ENCODE data around the gene RGS7. TPM values are rescaled to one million over a fixed set of nuclear protein-coding genes. Genes with fewer than 3 reads are reported as not detected.

The RGS7 gene
- total RNA-seq, 1 donor = 0.36 TPM

GRCh38 chr1:240878631-240879030 lies 478.4 kb downstream of the RGS7 start:
- Histone ChIP-seq H3K4me3 (ENCODE audit: insufficient read depth, low read length) (no peak overlapping the region), H3K27me3 (ENCODE audit: insufficient read depth, low read length) (no peaks in the 10 kb centered on the region), H3K27ac (ENCODE audit: low read depth, low read length) (no peak overlapping the region), H3K4me2 (ENCODE audit: insufficient read depth, low read length) (no peak overlapping the region), H3K36me3 (ENCODE audit: insufficient read depth, low read length) (no peaks in the 10 kb centered on the region), H3K9me3 (ENCODE audit: low read depth, low read length) (no peaks in the 10 kb centered on the region), H2AFZ (ENCODE audit: low read length) (no peak overlapping the region), H3K79me2 (ENCODE audit: insufficient read depth, low read length) (no peaks in the 10 kb centered on the region), H3K4me1 (ENCODE audit: insufficient read depth, low read length) (no peaks in the 10 kb centered on the region), H4K20me1 (ENCODE audit: insufficient read depth, low read length) (no peaks in the 10 kb centered on the region)
- peak; percentile 79 for DNase-seq (ENCODE audit: insufficient read length, low spot score, missing footprints)
- TF ChIP-seq, protein P1, sequence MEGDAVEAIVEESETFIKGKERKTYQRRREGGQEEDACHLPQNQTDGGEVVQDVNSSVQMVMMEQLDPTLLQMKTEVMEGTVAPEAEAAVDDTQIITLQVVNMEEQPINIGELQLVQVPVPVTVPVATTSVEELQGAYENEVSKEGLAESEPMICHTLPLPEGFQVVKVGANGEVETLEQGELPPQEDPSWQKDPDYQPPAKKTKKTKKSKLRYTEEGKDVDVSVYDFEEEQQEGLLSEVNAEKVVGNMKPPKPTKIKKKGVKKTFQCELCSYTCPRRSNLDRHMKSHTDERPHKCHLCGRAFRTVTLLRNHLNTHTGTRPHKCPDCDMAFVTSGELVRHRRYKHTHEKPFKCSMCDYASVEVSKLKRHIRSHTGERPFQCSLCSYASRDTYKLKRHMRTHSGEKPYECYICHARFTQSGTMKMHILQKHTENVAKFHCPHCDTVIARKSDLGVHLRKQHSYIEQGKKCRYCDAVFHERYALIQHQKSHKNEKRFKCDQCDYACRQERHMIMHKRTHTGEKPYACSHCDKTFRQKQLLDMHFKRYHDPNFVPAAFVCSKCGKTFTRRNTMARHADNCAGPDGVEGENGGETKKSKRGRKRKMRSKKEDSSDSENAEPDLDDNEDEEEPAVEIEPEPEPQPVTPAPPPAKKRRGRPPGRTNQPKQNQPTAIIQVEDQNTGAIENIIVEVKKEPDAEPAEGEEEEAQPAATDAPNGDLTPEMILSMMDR (IDR thresholded peaks at IDR 0.05; ENCODE audit: extremely low read depth, low read depth, low read length) = no peak

- no peak for DNase-seq (ENCODE audit: insufficient read length, low spot score, missing footprints)
- TF ChIP-seq, protein P1 (IDR thresholded peaks at IDR 0.05; ENCODE audit: extremely low read depth, low read depth, low read length) = no peak
- Histone ChIP-seq H3K27ac (ENCODE audit: low read depth, low read length) (no peak overlapping the region), H3K36me3 (ENCODE audit: insufficient read depth, low read length) (no peaks in the 10 kb centered on the region), H3K27me3 (ENCODE audit: insufficient read depth, low read length) (no peaks in the 10 kb centered on the region), H4K20me1 (ENCODE audit: insufficient read depth, low read length) (no peaks in the 10 kb centered on the region), H3K4me3 (ENCODE audit: insufficient read depth, low read length) (no peak overlapping the region), H2AFZ (ENCODE audit: low read length) (no peak overlapping the region), H3K9me3 (ENCODE audit: low read depth, low read length) (no peaks in the 10 kb centered on the region), H3K79me2 (ENCODE audit: insufficient read depth, low read length) (no peaks in the 10 kb centered on the region), H3K4me2 (ENCODE audit: insufficient read depth, low read length) (no peak overlapping the region), H3K4me1 (ENCODE audit: insufficient read depth, low read length) (no peaks in the 10 kb centered on the region)
Measured at GRCh38 chr1:240877605-240878004, 479.4 kb downstream of the RGS7 start.

- H3K4me2 ChIP-seq (ENCODE audit: insufficient read depth, low read length) = no peak overlapping the region
- no peak overlapping the region for H3K4me3 ChIP-seq (ENCODE audit: insufficient read depth, low read length)
- no peaks in the 10 kb centered on the region for H3K36me3 ChIP-seq (ENCODE audit: insufficient read depth, low read length)
- no peak overlapping the region for H2AFZ ChIP-seq (ENCODE audit: low read length)
- no peaks in the 10 kb centered on the region for H3K79me2 ChIP-seq (ENCODE audit: insufficient read depth, low read length)
- TF ChIP-seq, protein P1 (IDR thresholded peaks at IDR 0.05; ENCODE audit: extremely low read depth, low read depth, low read length) = no peak
- DNase-seq (ENCODE audit: insufficient read length, low spot score, missing footprints) = no peak
- H3K27ac ChIP-seq (ENCODE audit: low read depth, low read length) = no peak overlapping the region
- H3K27me3 ChIP-seq (ENCODE audit: insufficient read depth, low read length) = no peaks in the 10 kb centered on the region
- no peaks in the 10 kb centered on the region for H3K9me3 ChIP-seq (ENCODE audit: low read depth, low read length)
- H3K4me1 ChIP-seq (ENCODE audit: insufficient read depth, low read length) = no peaks in the 10 kb centered on the region
- H4K20me1 ChIP-seq (ENCODE audit: insufficient read depth, low read length) = no peaks in the 10 kb centered on the region
Measured at GRCh38 chr1:240876071-240876470, 480.9 kb downstream of the RGS7 start.

- Histone ChIP-seq H3K4me3 (ENCODE audit: insufficient read depth, low read length) (no peak overlapping the region), H3K27me3 (ENCODE audit: insufficient read depth, low read length) (no peaks in the 10 kb centered on the region), H3K4me1 (ENCODE audit: insufficient read depth, low read length) (no peaks in the 10 kb centered on the region), H3K9me3 (ENCODE audit: low read depth, low read length) (no peaks in the 10 kb centered on the region), H3K36me3 (ENCODE audit: insufficient read depth, low read length) (no peaks in the 10 kb centered on the region), H3K79me2 (ENCODE audit: insufficient read depth, low read length) (no peaks in the 10 kb centered on the region), H2AFZ (ENCODE audit: low read length) (no peak overlapping the region), H3K4me2 (ENCODE audit: insufficient read depth, low read length) (no peak overlapping the region), H3K27ac (ENCODE audit: low read depth, low read length) (no peak overlapping the region), H4K20me1 (ENCODE audit: insufficient read depth, low read length) (no peaks in the 10 kb centered on the region)
- DNase-seq (ENCODE audit: insufficient read length, low spot score, missing footprints) = no peak
- TF ChIP-seq, protein P1 (IDR thresholded peaks at IDR 0.05; ENCODE audit: extremely low read depth, low read depth, low read length) = no peak
Measured at GRCh38 chr1:240869071-240869470, 487.9 kb downstream of the RGS7 start.

Data from osteoblast (primary cell).